GM18508 (cell line): ENCODE results near the gene HMGB2.
A peak's percentile ranks its signal among the peaks of the same experiment; 100 is the strongest.

Experiments used
- ATAC-seq: cut with Tn5 transposase; IDR thresholded peaks from one replicate; pipeline ENCODE4 v1.9.1; 2021; ENCODE audit warnings: moderate number of reproducible peaks; ENCODE audit not compliant: insufficient read depth, unreplicated experiment

The HMGB2 gene

DNA sequence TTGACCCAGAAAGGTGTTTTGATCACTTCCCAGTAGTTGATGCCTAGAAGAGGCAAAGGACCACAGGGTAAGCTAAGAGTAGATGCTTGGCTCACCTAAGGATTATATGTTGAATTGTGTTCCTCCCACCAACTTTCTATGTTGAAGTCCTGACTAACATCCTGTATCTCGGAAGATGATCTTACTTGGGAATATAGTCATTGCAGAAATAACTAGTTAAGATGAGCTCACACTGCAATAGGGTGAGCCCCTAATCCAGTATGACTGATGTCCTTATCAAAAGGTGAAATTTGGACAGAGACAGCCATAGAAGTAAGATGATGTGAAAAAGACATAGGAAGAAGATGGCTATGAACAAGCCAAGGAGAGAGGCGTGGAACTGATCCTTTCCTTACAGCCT is 3.3 kb upstream of the HMGB2 start:
- ATAC-seq, result no peak

DNA sequence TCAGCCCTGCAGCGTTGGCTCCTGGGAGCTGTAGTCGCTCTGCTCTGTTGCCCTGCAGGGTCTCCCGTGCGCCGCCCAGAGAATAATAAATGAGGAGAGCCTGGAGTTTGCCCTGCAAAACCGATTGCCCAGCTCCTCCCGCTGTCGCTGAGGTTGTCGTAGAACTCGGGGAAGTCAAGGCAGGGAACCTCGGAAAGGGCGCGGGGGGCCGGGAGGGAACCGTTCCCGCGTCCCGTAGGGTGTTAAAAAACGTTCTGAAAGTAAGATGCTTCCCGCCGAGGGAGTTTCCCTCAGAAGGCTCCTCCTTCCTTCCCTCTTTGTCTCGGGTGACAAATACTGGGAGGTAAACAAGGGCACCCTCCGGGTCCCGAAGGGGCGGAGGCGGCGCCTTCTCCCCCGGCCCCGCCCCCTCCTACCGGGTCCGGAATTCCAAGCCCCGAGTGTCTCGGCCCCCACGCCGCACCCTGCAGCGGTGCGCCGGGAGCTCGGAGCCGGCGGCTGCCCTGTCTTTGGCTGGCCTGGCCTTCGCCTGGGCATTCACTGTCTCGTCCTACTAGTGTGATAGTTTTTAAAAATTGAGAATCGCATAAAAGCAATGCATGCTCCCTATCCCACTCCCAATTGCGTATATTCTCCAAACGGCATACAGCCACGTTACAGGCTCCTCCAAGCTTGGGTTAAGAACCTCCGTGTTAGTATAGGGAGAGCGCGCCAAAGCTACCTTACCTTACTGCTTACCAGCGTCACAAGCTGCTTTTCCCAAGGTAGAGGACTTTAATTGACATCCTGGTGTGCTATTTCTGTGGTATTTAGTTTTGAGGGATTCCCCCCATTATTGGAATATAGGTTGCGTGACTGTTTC is 964 bp upstream of the HMGB2 start:
- ATAC-seq, result peak; percentile 19

- no peak for ATAC-seq
Observed at GRCh38 chr4:173333658-173334084, 487 bp downstream of the HMGB2 start.

DNA sequence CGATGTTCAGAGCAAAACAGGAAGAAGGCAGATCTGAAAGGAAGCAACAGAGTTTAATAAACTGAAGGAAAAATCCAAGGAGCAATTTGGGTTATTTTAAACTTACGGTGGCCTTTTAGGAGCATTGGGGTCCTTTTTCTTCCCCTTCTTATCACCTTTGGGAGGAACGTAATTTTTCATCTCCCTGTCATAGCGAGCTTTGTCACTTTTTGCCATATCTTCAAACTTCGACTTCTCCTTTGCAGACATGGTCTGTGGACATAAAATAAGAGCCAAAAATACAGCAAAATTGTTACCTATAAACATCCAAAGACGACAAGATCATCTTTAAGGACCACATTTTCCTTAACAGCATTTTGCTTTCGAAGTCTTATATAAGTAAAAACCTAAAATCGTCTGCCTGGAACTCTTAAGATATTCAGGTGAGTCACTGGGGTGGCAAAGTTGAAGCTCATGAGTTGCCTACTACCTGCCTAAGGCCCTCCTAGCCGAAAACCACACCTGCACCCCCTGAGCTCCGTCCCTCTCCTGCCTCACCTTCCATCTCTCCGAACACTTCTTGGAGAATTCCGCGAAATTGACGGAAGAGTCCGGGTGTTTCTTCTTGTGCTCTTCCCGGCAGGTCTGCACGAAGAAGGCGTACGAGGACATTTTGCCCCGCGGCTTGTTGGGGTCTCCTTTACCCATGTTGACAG is 1.0 kb downstream of the HMGB2 start:
- no peak for ATAC-seq

DNA sequence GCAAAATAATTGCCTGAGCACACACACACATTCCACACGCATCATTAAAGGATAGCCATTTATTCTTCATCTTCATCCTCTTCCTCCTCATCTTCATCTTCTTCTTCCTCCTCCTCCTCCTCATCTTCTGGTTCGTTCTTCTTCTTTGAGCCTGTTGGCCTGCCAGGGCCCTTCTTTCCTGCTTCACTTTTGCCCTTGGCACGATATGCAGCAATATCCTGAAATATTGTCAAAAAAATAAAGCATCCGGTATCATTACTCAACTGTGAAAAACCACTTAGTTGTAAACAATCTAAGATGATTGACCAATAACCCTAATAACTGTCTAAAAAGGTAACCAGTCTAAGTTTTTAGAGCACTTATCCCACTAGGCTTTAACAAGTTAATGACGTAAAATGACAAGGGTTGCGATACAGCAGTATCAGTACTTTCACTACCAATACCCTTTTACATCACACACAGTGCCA is 2.1 kb downstream of the HMGB2 start:
- ATAC-seq, result no peak

GRCh38 chr4:173330590-173330989 is 3.6 kb downstream of the HMGB2 start:
- no peak for ATAC-seq

DNA sequence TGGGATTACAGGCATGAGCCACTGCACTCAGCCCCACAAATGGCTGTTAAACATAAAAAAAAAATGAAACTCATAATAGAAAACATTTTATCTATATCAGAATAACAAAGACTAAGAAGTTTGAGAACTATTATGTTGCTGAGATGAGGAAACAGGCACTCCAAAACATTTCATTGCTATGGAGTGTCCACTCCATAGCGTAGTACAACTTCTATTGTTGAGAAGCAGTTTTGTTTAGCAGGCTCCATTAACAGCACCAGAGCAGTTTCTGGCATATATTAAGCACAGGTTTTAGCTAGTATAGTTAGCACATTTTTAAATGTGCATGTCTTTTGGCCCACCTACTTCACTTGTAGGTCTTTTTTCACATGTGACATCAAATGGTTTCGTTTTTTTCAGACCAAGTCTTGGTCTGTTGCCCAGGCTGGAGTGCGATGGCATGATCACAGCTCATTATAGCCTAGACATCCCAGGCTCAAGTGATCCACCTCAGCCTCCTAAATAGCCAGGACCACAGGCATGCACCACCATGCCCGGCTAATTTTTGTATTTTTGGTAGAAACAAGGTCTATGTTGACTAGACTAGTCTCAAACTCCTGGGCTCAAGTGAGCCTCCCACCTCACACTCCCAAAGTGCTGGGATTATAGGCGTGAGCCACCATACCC is 5.8 kb downstream of the HMGB2 start:
- ATAC-seq, result no peak

DNA sequence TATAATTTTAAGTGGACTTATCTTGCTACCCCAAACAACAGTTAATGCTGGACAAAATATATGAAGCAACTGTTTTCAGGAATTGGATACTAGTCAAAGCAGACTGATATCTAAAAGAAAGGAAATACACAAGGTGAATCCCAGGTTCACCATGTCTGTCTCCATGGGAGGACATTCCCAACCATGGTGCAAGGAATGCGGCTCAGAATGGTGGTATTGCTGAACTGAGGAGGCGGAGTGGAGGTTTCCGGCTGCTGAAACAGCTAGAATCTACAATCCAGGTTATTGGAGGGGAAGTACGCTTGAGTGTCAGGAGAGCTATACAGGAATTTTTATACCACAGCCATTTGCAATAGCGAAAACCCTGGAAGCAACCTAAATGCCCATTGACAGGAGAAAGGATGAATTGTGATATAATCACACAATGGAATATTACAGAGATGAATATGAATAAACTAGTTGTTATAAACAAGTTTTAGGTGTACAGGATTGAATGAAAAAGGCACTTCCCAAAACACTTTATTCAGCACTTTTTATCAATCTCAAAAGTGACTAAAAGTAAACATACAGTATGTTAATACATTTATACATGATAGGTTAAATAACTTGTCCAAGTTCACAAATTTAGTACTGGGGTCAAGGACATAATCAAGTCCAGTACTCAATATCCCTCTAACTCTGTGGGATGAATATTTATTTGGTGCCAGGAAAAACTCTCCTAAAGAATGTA is 9.0 kb downstream of the HMGB2 start:
- ATAC-seq, result no peak

GRCh38 chr4:173319696-173320095 is 14.5 kb downstream of the HMGB2 start:
- ATAC-seq, result no peak

DNA sequence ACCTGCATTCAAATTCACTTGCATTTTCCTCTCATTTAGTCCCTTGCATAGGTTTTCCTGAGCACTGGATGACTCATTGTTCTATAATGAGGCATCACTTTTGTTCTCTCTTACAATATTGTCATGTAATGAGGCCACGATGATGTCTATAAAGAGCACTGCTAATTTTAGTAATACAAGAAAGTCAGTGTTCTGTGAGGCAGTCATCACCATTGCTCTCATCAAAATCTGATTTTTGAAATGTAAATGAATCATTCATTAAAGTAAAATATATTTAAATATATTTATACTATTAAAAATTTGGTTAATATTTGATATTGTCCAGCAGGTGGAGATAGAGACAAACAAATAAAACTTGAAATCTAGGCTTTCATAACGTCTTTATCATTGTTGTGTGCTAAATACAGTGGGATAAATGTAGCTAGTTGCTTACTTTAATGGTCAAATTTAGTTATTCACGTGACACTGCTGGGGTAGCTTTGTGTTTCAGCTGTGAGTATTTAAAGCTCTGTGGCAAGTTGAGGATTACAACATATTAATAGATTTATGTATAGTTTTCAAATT is 15.4 kb downstream of the HMGB2 start:
- ATAC-seq, result no peak

DNA sequence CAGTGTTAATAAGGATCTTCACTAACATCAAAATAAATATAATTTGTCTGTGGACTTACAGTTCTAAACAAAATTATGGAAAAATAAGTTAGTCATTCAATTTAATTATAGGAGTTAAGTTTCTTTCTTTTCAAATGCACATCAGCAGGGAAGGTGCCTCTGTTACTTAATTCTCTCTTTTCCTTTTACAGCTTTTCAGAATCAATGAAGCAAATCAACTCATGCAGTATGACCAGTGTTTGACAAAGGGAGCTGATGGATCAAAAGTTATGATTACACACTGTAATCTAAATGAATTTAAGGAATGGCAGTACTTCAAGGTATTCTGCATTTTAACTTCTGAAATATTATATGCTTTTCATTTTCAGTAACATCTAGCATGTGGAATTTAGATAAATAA is 15.9 kb downstream of the HMGB2 start:
- no peak for ATAC-seq

DNA sequence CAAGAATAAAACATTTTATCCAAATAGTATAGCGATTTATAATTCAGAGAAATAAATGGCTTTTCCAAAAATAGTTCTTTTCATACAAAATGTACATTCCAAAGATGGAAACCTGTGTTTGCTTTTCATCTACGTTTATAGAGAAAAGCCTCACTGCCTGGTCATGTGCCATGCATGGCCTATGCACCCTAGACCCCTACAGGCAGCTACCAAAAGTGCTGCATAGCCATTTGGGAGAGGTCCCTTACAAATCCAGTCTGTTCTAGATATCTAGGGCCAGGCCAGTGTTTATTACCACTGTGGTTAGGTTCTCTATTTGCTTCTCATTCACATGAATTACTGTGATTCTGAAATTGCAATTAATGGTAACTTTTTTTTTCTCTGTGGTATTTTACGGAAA is 17.2 kb downstream of the HMGB2 start:
- ATAC-seq, result no peak

DNA sequence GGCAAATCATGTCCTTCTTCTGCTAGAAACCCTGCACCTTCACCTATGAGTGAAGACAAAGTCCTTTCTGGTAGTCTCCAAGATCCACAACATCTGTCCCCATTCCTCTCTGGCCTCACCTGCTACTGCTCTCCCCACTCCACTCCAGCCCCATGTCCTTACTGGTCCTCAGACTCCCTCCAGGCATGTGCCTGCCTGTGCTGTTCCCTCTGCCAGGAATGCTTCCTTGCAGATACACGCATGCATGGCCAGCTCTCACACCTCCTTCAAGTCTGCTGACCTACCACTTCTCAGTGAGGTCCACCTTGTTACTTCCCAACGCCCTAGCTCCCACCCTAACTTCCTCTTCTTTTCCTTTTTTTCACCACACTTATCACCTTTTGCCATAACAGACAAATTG is 18.1 kb downstream of the HMGB2 start:
- no peak for ATAC-seq

DNA sequence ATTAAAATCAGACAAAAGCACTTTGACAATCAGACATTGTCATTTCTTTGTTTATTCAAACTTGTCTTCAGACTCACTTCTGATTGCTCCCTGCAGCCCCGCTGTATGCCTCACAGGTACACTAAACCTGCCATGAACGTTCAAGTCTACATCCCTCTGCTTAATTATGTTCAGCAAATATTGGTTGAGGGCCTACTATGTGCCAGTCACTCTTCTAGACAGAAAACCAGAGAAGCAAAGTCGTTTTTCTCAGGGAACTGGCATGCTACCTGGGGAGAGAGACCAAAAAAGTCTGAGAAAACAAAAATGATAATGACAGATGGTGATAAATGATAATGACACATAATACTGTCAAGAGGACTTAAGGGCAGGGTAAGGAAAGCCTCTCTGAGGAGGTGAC is 19.4 kb downstream of the HMGB2 start:
- no peak for ATAC-seq

DNA sequence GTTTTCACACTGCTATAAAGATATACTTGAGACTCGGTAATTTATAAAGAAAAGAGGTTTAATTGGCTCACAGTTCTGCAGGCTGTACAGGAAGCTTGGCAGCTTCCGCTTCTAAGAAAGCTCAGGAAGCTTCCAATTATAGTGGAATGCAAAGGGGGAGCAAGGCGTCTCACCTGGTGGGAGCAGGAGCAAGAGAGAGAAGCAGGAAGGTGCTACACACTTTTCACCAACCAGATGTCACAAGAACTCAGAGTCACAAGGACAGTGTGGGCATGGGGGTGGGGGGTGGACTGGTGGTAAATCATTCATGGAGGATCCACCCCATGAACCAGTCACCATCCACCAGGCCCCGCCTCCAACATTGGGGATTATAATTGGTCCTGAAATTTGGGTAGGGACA is 22.8 kb downstream of the HMGB2 start:
- no peak for ATAC-seq

GRCh38 chr4:173307778-173308177 is 26.4 kb downstream of the HMGB2 start:
- ATAC-seq, result no peak

DNA sequence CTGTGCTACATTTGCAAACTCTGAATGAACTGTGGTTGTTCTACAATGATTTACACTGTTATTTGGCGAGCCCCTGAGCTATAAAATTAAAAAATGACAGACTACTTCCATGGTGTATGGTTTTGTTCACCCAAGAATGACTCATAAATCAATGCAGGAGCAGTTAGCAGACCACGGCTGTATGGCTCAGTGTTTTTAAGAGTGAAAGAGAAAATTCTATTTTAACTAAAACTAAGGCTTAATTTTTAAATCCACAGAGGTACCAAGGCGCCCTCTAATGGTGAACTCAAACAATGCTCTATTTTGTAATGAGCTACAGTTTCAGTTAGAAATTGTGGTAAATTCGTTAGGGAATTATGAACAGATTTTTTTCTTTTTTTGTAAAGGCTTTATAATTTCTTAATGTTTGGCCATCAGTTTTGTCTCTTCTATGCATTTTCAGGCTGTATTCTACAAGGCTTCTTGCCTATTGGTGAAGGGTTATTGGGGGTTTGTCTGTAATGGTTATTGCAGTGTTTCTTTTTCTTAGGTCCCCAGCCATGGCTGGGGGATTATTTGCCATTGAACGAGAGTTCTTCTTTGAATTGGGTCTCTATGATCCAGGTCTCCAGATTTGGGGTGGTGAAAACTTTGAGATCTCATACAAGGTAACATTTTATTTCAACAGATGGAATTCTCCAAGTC is 32.5 kb downstream of the HMGB2 start:
- peak; percentile 64 for ATAC-seq

- no peak for ATAC-seq
Observed at GRCh38 chr4:173294444-173294843, 39.7 kb downstream of the HMGB2 start.

DNA sequence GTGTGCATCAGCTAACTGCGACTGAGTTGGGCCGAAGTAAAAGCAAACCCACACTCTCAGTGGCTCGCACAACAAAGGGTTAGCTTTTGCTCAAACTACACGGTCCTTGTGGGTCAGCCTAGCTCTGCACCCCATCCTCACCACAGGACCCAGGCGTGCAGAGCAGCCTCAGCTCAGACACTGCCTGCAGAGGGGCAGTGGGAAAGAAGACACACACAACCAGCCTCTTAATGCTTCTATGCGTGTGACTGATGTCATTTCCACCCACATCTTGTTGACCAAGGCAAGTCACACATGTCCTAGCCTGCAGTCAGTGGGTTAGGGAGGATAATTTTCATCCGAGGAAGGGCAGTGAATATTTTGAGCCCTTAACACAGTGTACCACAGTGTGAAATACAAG is 40.5 kb downstream of the HMGB2 start:
- ATAC-seq, result no peak

- no peak for ATAC-seq
Observed at GRCh38 chr4:173291899-173292298, 42.3 kb downstream of the HMGB2 start.
